A549 (cell line): ENCODE measurements around the gene CCDC87.

Experiments used
- CHD4 ChIP-seq: fragments of 200-600 bp; sonication (generic); IDR thresholded peaks from 2 replicates; pipeline ENCODE4 v1.6.1; 2016; ENCODE audit warnings: antibody characterized with exemption, mild to moderate bottlenecking, borderline replicate concordance
- CTCF ChIP-seq: fragments of >200 bp; sonication (Bioruptor Twin); formaldehyde crosslinking; IDR thresholded peaks from 3 replicates; pipeline ENCODE4 v1.5.1; 2016
- MAX ChIP-seq: IDR thresholded peaks from 2 replicates; pipeline ENCODE4 v1.6.1; 2012
- PBX3 ChIP-seq: IDR thresholded peaks from 2 replicates; pipeline ENCODE4 v1.6.1; 2012
- POLR2A ChIP-seq: IDR thresholded peaks from 2 replicates; pipeline ENCODE4 v1.6.1; 2012; ENCODE audit warnings: mild to moderate bottlenecking, low read length
- RCOR1 ChIP-seq: fragments of 150-350 bp; IDR thresholded peaks from 2 replicates; pipeline ENCODE4 v1.6.1; 2014; ENCODE audit warnings: antibody characterized with exemption, low read length, low read depth
- RFX5 ChIP-seq: fragments of 450-650 bp; IDR thresholded peaks from 2 replicates; pipeline ENCODE4 v1.7.1; 2014; ENCODE audit warnings: antibody characterized with exemption, mild to moderate bottlenecking, moderate library complexity
- USF2 ChIP-seq: fragments of 450-650 bp; IDR thresholded peaks from 2 replicates; pipeline ENCODE4 v1.6.1; 2014; ENCODE audit warnings: antibody characterized with exemption

GRCh38 chr11:66616379-66617154, 23.7 kb upstream of the CCDC87 start, which contains the start of gene RBM14:
- TF ChIP-seq CTCF = no peak
- TF ChIP-seq PBX3 = no peak
- no peak for TF ChIP-seq USF2
- peak; percentile 94 for TF ChIP-seq POLR2A
- 0 out of 2 replicates have a peak, but pooled peaks have one; percentile 15 for TF ChIP-seq RFX5
- no peak for TF ChIP-seq CHD4
- TF ChIP-seq RCOR1 = no peak
- TF ChIP-seq MAX = peak; percentile 88
